GM18907 (cell line): Measurements from ENCODE around the gene ATG101.

ENCODE experiments used
- ATAC-seq: cut with Tn5 transposase; IDR thresholded peaks from one replicate; pipeline ENCODE4 v1.9.1; 2021; ENCODE audit warnings: mild to moderate bottlenecking, moderate library complexity; ENCODE audit not compliant: unreplicated experiment

Gene ATG101

GRCh38 chr12:52041695-52042123 lies 28.1 kb upstream of the ATG101 start:
- no peak for ATAC-seq

GRCh38 chr12:52042706-52043385 lies 26.9 kb upstream of the ATG101 start:
- no peak for ATAC-seq

GRCh38 chr12:52043386-52044212 lies 26.2 kb upstream of the ATG101 start:
- no peak for ATAC-seq

GRCh38 chr12:52044292-52044983 lies 25.3 kb upstream of the ATG101 start:
- no peak for ATAC-seq

DNA sequence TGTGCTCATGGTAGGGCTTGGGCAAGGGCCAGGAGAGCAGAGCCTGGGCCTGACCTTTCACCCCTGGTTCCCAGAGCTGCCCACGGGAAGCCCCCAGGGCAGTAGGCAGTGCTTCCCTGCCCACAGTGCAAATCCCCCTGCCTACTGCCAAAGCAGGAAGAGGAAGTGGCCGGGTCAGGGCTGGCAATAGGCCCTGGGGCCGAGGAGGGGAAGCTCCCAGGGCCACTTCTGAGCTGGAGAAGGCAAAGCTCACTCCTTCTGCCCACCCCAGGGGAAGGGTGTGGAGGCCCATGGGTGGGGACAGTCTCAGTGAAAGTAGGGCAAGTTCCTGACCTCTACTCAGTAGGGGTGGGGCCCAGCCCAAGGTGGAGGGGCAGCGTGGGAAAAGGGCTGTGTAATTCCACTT lies 24.0 kb upstream of the ATG101 start:
- no peak for ATAC-seq

DNA sequence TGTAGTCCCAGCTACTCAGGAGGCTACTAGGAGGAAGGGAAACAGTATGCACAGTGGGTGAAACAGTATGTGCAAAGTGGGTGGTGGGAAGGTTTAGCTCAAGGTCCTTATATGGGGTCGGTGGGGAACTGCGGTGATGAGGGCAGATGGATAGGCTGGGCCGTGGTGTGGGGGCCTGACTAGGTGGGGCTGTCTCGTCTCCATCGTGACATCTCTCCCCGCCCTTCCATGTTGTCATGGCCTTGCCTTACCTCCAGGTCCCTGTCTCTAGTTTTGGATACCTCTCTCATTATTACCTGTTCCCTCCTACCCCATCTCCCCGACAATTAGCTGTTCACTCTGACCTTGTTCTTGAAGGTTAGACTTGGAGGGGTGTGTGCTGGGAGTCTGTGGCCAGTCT lies 22.9 kb upstream of the ATG101 start:
- ATAC-seq: no peak

GRCh38 chr12:52049286-52049685 lies 20.5 kb upstream of the ATG101 start:
- no peak for ATAC-seq

DNA sequence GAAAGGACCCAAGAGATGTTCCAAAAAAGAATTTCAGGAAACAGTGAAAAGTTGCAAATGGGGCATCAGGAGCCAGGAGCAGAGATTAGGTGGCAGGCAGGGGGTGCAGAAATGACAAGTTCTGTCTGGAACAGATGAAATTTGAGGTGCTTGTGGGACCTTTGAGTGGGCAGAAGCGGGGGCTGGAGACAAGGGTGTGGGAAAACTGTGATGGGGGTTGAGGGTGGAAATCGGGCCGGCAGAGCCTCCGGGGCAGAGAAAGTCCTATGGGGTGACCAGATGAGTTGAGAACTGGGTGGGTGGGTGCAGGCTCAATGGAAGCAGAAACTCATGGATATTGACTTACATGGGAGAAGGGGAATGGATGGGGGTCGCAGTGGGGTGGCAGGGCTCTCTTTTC lies 20.1 kb upstream of the ATG101 start:
- no peak for ATAC-seq

DNA sequence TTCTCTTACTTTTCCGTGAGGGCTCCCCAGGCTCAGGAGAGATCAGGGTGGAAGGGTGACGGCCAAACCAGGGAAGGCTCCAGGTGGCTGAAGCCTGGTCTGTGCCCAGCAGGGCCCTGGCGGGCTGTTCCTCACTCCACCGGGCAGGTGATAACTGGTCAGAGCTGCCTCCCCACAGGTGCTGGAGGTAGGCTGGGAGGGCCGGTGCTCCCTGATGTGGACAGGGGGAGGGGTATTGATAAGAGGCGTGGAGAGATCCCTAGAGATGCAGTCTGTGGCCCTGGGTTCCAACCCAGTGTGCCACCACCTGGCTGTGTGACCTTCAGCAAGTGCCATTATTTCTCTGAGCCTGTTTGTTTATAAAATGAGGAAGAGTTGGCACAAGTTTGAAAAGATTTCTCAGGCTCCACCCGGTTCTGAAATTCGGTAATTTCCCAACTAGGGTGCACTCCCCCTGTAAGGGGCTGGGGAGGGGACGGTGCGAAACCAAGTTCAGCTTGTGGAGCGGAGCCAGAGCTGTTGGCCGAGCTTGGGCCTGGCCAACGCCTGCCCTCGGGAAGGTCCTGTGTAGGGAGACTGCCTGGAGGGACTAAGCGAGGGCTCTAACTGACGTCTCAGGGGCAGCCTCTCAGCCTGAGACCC lies 19.5 kb upstream of the ATG101 start:
- ATAC-seq: peak; percentile 22

GRCh38 chr12:52050758-52051541 lies 18.8 kb upstream of the ATG101 start, which contains the start of gene NR4A1:
Gene NR4A1 (plus strand): TSS chr12:52051442. CDS start chr12:52054329, 2,887 bp downstream.
- ATAC-seq: peak; percentile 78

- no peak for ATAC-seq
Observed at GRCh38 chr12:52052468-52053186, 17.2 kb upstream of the ATG101 start.

- no peak for ATAC-seq
Observed at GRCh38 chr12:52053536-52054209, 16.1 kb upstream of the ATG101 start.

DNA sequence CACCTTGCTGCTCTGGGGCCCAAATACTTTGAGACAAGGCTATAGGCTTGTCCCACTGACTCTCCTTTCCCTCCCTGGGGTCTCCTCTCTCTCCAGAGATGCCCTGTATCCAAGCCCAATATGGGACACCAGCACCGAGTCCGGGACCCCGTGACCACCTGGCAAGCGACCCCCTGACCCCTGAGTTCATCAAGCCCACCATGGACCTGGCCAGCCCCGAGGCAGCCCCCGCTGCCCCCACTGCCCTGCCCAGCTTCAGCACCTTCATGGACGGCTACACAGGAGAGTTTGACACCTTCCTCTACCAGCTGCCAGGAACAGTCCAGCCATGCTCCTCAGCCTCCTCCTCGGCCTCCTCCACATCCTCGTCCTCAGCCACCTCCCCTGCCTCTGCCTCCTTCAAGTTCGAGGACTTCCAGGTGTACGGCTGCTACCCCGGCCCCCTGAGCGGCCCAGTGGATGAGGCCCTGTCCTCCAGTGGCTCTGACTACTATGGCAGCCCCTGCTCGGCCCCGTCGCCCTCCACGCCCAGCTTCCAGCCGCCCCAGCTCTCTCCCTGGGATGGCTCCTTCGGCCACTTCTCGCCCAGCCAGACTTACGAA lies 15.4 kb upstream of the ATG101 start:
- no peak for ATAC-seq

GRCh38 chr12:52054833-52055730 lies 14.7 kb upstream of the ATG101 start:
- no peak for ATAC-seq

- ATAC-seq: no peak
Observed at GRCh38 chr12:52055731-52056711, 13.8 kb upstream of the ATG101 start.

- no peak for ATAC-seq
Observed at GRCh38 chr12:52056801-52057637, 12.8 kb upstream of the ATG101 start.
